ENCODE data around the gene CHMP4B. TPM values are rescaled to one million over a fixed set of nuclear protein-coding genes. Genes with fewer than 3 reads are reported as not detected.

The CHMP4B gene
- polyA plus RNA-seq, 3 donors, result 96.0 to 119 (median 99.3) TPM

GRCh38 chr20:33894798-33895197 lies 83.7 kb downstream of the CHMP4B start:
- DNase-seq, result no peak

- no peak for DNase-seq
These were observed 85.4 kb downstream of the CHMP4B start for GRCh38 chr20:33896509-33896908.

GRCh38 chr20:33897313-33897912 lies 86.3 kb downstream of the CHMP4B start:
- no peak for DNase-seq

GRCh38 chr20:33899106-33899505 lies 88.0 kb downstream of the CHMP4B start:
- DNase-seq, result no peak

- DNase-seq, result no peak
These were observed 89.5 kb downstream of the CHMP4B start for GRCh38 chr20:33900521-33901131.

GRCh38 chr20:33901132-33901523 lies 90.0 kb downstream of the CHMP4B start:
- no peak for DNase-seq

- DNase-seq, result no peak
These were observed 90.9 kb downstream of the CHMP4B start for GRCh38 chr20:33902011-33902410.

Other genes starting within 250 kb of the CHMP4B start
- under 1 TPM; 0.26 to 0.49 (median 0.43) TPM for gene C20orf144, start 149.0 kb upstream of the CHMP4B start, polyA plus RNA-seq (ENCODE audit: insufficient read length in 3 of 3)
- gene ACTL10, start 144.4 kb upstream of the CHMP4B start, polyA plus RNA-seq (ENCODE audit: insufficient read length in 3 of 3), result under 1 TPM; 0.45 to 0.71 (median 0.50) TPM
- gene NECAB3, start 136.9 kb upstream of the CHMP4B start, polyA plus RNA-seq (ENCODE audit: insufficient read length in 3 of 3), result 10 to 100 TPM; 17.2 to 23.2 (median 19.2) TPM
- gene E2F1, start 125.0 kb upstream of the CHMP4B start, polyA plus RNA-seq (ENCODE audit: insufficient read length in 3 of 3), result 10 to 100 TPM; 12.1 to 14.6 (median 14.3) TPM
- 10 to 100 TPM in 1 of 3 donors, 1 to 10 TPM in 2; 8.1 to 11.8 (median 8.9) TPM for gene PXMP4, start 91.0 kb upstream of the CHMP4B start, polyA plus RNA-seq (ENCODE audit: insufficient read length in 3 of 3)
- 1 to 10 TPM; 3.3 to 4.4 (median 4.4) TPM for gene ZNF341, start 79.4 kb upstream of the CHMP4B start, polyA plus RNA-seq (ENCODE audit: insufficient read length in 3 of 3)
- gene RALY, start 182.6 kb downstream of the CHMP4B start, polyA plus RNA-seq (ENCODE audit: insufficient read length in 3 of 3), result 100 to 1,000 TPM; 166 to 210 (median 183) TPM